GM21526 (cell line): ENCODE data around the gene LSM3.

ENCODE experiments used
- ATAC-seq: cut with Tn5 transposase; IDR thresholded peaks from one replicate; pipeline ENCODE4 v1.9.1; 2021; ENCODE audit warnings: moderate library complexity; ENCODE audit not compliant: unreplicated experiment, low FRiP score

LSM3 gene

DNA sequence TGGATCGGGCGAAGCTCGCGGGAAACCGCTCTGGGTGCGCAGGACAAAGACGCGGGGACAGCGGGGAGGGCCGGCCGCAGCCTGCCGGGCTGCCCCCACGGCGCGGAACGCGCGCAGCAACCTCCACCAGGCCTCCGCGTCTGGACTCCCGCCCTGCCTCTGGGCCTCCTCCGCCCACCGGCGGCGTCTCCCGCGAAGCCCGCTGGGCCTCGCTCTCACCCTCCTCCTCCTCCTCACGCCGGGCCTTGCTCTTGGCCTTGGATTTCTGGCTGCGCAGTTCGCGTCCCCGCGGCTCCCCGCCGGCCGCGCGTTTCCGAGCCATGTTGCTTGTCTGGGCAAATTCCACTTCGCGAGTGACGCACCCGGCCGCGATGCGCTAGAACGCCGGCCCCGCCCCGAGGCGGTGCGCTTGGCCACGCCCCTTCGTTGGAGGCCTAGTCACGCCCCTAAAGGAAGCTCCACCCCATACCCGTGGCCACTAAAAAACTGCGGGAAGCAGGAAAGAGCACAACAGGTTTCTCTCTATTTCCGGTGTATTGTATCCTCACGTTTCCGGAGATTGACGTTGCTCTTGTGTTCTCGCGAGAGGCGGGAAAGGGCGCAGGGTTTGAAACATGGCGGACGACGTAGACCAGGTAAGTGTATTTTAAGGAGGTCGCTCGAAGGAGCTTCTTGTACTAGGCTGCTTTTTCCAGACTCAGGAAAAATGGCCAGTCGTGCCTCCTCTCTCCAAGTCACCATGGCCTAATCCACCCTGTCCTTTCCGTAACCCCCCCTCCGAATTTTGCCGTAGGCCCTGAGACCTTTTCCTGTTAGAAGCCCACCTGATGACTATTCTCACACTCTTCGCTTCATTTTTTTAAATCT, at the start of gene LSM3, which contains the start of gene XPC:
Gene LSM3, plus strand, starts transcription at position 571 of the 867 bp plus-strand sequence. Its CDS starts 44 bp downstream, at position 615.
Gene XPC, minus strand, starts transcription at position 355 of the 867 bp plus-strand sequence. Its CDS starts 33 bp downstream, at position 322.
- ATAC-seq: peak; percentile 91

DNA sequence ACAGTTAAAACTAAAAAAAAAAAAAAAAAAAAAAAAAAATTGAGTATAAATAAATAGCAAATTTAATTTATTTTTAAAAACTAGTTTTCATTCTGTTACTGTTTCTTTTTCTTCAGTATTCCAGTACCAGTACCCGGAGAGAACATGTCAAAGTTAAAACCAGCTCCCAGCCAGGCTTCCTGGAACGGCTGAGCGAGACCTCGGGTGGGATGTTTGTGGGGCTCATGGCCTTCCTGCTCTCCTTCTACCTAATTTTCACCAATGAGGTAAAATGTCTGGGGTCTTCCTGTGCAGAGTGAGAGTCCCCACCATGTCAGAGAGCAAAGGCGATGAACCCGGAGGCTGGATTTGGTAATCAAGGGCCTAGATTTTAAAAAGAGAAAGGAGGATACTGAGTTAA, 49.3 kb upstream of the LSM3 start:
- no peak for ATAC-seq

DNA sequence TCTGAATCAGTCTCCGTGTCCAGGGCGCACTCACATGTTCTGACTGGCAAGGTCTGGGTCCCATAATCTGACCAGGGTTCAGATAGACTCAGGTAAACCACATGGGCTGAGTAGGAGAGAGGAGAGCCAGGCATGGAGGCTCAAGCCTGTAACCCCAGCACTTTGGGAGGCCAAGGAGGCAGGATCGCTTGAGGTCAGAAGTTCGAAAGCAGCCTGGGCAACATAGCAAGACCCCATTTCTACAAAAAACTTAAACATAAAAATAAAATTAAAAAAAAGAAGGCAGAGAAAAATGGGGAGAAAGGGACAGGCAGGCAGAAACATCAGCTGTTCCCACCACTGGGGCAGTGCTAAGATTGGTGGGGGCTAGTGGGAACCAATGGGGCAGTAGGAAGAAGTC, 48.4 kb upstream of the LSM3 start:
- ATAC-seq: no peak

DNA sequence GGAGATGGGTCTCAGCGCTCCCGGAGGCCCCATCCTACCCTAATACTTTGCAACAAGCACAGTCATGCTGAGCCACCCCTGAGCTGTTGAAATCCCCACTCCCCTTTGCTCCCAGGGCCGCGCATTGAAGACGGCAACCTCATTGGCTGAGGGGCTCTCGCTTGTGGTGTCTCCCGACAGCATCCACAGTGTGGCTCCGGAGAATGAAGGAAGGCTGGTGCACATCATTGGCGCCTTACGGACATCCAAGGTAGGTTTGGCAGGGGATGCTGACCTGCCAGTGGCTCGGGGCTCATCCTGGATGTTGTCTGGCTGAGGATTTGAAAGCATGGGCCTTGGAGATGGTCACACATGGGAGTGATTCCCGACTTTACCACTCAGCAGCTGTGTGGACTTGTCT, 47.9 kb upstream of the LSM3 start:
- no peak for ATAC-seq

DNA sequence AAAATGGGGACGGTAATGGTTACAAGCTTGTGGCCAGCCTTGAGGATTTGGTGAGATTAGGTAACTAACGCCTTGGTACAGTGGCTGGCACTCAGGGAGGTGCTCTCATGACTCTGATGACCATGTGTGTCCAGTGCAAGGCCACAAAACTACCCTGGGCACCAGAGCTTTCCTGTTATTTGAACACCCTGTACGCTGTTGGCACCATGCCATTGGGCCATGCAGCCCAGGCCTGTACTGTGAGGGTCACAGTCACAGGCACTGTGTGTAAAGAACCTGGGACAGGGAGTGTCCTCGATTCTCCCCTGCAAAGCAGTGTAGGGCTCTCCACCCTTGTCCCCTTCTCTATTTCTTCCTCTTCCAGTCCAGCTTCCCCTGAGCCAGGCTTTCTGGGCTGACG, 47.5 kb upstream of the LSM3 start:
- no peak for ATAC-seq

DNA sequence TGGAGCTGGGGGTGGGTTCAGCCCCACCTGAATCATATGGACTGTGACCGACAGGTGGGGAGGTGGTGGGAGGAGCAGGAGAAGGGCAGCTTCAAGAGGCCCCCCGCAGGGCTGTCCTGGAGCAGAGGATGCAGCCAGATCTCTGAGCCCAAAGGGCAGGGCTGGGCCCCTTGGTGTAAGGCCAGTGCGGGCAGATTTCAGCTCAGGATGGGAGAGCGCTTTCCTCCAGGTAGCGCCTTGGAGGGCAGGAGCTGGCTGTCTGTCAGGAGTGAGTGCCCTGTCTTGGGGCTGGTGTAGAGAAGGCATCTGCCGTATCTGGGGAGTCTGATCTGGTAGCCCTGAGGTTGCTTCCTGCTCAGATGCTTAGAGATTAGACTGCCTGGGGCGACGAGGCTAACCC, 46.5 kb upstream of the LSM3 start:
- ATAC-seq: no peak

DNA sequence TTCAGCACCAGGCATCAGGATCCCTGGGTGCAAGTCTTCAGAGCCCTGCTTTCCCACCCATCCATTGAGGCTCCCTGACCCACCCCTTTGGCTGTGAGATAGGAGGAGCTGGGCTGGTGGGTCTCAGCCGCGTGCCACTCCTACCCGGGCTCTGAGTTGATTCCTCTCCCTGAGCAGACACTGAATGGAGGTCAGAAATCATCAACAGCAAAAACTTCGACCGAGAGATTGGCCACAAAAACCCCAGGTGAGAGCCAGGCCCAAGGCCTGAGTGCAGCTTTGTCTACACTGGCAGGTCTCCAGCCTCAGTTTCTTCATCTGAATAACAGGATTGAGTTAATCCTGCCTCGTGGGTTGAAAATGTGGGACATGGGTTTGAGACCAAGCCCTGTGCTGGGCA, 45.9 kb upstream of the LSM3 start:
- no peak for ATAC-seq

DNA sequence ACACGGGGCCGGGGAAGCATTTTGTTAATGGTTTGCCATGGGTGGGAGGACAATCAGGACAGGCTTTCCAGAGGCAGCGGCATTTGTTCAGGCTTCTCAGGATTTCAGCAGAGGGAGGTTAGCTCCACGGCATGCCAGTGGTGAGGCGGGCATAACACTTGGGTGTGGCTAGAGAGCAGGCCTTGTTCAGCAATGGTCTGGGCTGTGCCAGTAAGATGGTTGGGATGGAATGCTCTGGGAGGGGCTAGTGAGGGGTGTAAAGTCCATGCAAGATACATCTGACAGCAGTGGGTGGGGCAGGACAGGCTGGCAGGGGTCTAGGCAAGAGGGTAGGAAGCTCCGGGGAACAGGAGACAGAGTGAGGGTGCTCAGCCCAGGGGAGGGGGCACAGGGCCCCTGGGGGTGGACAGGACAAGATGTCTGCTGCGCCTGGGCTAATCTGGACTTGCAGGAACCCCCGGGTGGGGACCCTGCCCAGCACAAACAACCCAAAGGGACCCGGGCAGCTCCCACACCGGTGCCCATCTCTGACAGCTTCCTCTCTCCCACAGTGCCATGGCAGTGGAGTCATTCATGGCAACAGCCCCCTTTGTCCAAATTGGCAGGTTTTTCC, 45.3 kb upstream of the LSM3 start:
- ATAC-seq: no peak

DNA sequence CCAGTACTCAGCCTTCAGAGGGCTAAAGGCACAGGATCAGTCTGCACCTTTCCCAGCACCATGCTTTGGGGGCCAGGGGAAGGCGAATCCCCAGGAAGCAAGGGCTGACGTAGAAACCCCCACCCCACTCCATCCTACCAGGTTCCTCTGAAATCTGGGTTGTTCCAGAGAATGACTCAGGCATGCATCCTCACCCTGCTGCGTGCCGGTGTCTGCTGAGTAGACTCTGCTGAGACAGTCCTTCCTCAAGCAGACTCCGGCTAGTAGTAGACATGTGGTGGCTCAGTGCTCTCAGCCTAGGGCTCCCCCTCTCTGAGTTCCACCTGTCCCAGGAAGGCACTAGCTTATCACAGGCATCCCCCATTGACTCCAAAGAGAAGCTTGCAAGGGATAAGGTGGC, 44.7 kb upstream of the LSM3 start:
- ATAC-seq: no peak

DNA sequence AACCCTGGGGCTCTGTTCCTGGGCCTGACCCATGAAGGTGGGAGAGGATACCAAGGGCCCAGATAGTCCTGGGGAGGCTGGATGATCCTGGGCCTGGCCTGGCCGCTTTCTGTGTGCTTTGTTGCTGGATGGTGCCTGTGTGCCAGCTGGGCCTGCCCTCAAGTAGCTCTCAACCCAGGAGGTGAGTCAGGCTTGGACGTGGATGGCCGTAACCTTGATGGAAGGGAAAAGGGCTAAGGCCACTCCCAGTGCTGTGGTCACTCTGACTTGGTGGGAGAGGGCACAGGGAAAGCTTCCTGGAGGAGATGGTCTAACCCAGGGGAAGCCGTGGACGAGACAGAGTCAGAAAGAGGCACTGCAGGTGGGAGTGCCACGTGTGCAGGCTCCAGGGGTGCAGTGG, 44.3 kb upstream of the LSM3 start:
- no peak for ATAC-seq

DNA sequence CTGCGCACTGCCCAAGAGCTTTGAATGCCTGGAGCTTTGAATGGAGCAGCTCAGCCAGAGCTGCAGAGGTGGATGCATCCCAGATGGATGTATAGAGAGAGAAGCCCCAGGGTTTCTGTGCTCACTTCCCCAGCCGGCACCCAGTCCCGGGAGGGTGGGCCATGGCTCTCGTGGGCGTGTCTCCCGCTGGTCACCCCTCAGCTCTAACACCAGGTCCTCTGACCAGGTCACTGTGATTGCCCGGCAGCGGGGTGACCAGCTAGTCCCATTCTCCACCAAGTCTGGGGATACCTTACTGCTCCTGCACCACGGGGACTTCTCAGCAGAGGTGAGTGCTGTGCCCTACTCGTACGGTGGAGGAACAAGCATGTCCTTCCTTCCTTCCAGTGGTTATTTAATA, 43.0 kb upstream of the LSM3 start:
- no peak for ATAC-seq

DNA sequence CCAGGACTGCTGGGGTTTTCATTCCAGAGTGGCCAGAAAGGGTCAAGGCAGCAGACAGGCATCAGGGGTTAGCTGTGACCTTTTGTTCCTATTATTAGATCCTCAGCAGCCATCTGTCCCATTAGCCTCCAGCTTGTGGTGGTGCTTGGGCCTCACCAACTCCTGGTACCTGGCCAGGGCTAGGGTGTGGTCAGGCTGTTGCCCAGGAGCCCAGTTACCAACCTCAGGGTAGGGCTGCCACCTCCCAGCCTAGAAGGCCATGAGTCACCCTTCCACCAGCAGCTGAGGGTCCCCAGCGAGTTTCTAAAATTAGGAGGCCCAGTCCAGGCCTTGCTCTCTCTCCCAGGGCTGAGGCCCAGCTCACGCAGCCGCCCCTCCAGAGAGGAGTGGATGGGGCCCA, 41.6 kb upstream of the LSM3 start:
- no peak for ATAC-seq

DNA sequence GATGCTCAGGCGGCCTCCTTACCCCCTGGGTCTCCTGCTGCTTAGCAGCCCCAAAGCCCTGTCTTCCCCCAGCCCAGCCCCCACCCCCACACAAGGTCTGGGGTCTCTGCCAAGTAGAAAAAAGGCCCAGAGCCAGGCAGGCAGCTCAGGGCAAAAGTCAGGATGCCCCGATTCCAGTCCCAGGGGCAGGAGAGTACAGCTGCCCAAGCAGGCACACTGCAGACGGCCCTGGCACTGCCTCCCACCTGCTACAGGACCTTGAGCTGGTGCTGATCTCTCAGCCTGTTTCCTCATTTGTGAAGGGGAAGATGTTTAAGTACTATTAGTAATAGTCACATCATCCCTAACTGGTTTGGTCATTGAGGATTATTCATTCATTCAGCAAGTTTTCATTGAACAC, 41.2 kb upstream of the LSM3 start:
- ATAC-seq: no peak

DNA sequence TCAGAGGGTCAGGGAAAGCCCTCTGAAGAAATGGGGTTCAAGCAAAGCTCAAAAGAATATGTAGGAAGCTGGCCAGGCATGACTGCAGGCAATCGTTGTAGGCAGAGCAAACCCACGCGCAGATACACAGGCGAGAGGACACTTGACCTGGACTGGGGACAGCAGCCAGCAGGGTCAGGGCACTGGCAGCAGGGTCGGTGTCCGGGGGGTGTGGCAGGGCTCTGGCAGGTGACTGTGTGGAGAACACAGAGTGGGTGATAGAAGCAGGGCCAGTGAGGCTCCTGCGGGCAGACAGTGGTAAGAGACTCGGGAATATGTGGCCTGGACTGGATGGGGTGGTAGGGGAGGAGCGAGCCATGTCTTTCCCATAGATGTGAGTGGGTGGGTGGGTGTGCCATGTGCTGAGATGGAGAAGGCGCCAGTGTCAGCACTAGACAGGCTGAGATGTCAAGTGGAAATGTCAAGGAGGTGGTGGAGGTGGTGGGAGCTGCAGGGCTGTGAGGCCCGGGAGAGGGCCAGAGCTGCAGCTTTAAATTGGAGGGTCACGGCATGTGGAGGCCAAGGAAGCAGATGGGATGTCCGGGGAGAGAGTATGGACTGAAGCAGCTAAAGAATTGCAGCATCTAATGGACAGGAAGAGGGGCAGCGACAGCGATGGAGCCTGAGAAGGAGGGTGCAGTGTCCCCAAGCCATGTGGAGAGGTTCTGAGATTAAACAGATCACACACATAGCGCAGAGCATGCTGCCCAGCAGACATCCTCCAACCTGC, 40.3 kb upstream of the LSM3 start:
- ATAC-seq: no peak

DNA sequence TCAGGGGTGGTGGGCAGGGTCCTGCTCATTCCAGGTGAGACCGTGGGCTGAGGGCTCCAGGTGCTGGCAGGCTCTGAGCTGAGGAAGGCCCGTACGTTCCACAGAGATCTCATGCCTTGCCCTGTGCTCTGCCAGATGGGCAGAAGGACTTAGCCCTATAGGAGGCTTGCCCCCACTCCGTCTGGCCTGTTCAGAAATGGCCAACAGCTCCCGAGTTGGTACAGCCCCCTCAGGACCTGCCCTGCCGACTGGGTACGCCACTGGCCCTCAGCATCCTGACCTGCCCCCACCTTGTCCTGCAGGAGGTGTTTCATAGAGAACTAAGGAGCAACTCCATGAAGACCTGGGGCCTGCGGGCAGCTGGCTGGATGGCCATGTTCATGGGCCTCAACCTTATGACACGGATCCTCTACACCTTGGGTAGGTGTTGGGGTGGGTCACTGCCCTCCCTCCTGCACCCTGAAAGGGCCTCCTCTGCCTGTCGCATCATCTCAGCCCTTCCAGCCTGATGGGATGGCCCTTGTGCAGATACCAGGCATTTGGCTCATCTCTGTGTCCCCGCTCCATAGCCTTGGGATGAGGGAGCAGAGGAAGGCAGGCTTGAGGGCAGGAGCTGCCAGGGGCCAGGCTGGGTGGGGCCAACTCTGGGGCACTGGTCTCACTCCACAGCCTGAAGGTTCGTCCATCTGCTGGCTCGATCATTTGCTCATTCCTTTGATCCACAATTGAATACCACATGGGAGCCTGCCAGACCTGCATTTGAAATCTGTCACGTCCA, 39.5 kb upstream of the LSM3 start:
- ATAC-seq: no peak

DNA sequence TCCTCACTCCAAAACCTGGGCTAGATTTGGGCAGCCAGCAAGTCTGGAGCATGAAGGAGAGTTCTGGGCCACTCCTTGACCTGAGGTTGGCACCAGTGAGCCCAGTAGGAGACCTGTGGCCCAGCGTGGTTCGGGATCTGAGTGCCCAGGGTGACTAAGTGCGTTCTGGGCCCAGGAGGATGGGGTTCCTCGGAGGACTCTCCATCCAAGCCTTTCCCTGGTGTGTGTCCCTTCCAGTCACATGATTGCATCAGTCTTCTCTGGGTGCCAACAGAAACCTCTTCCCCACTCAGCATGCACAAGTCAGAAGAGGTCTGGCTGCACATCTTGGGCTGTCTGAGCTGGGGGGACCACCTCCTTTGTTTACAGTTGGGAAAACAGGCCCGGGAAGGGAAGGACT, 38.8 kb upstream of the LSM3 start:
- ATAC-seq: no peak

DNA sequence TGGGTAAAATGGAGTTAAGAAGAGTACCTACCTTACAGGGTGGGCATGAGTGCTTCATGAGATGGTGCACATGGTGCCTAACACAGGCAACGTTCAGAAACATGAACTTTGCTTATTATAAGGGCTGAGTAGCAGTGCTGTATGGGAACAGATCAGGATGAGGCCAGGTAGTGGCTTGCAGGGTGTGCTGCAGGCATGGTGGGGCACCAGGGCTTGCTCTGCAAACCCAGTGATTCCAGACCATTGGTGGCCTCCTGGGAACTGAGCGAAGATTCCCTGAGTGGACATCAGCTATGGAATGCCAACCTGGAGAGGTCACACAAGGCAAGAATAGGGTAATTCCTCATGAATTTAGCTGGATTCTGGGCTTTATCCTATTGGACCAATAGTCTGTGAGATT, 37.9 kb upstream of the LSM3 start:
- no peak for ATAC-seq

DNA sequence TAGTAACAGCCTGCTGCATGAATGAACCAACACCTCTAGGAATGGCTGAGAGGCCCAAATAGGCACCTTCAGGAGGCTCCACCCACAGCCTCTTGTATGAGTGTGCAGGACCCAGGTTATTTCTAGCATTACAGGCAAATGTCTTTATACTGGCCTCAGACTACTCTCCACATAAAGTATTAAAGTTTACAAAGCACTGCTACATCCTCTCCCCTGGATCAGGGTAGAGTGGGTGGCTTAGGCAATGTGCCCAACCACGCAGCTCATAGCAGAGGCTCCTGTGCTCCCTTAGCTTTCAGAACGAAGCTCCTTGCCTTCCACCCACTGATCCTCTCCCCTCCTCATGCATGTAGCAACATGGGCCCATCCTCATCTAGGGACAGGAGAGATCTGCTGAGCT, 37.5 kb upstream of the LSM3 start:
- no peak for ATAC-seq

DNA sequence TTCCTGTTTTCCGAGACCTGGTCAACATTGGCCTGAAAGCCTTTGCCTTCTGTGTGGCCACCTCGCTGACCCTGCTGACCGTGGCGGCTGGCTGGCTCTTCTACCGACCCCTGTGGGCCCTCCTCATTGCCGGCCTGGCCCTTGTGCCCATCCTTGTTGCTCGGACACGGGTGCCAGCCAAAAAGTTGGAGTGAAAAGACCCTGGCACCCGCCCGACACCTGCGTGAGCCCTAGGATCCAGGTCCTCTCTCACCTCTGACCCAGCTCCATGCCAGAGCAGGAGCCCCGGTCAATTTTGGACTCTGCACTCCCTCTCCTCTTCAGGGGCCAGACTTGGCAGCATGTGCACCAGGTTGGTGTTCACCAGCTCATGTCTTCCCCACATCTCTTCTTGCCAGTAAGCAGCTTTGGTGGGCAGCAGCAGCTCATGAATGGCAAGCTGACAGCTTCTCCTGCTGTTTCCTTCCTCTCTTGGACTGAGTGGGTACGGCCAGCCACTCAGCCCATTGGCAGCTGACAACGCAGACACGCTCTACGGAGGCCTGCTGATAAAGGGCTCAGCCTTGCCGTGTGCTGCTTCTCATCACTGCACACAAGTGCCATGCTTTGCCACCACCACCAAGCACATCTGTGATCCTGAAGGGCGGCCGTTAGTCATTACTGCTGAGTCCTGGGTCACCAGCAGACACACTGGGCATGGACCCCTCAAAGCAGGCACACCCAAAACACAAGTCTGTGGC, 36.8 kb upstream of the LSM3 start:
- no peak for ATAC-seq
